Measurements from ENCODE around the gene RBM20. TPM values are rescaled to one million over a fixed set of nuclear protein-coding genes. Genes with fewer than 3 reads are reported as not detected.

RBM20 gene
- total and polyA plus RNA-seq, 7 donors: 0.23 to 7.8 (median 5.4) TPM; not detected in 1

- Histone ChIP-seq H3K36me3 (no peaks in the 10 kb centered on the region), H3K4me1 (no peaks in the 10 kb centered on the region), H3K27ac (peak overlapping the region in 1 of 4 donors; percentile 8), H3K27me3 (no peaks in the 10 kb centered on the region), H3K9me3 (no peaks in the 10 kb centered on the region), H3K4me3 (no peak overlapping the region)
- intact Hi-C loops (cut with DNase I): no loop called here
- DNase-seq: peak; percentile 44
- TF ChIP-seq CTCF (IDR thresholded peaks at IDR 0.05) (no peak), POLR2AphosphoS5 (IDR thresholded peaks at IDR 0.05) (no peak), POLR2A (IDR thresholded peaks at IDR 0.05) (no peak), EP300 (IDR thresholded peaks at IDR 0.05) (no peak)
- 16 to 65% methylated on average over 3 of the region's 3 CpGs for WGBS, 2 donors
These were observed 201.9 kb downstream of the RBM20 start for GRCh38 chr10:110845756-110846620.

GRCh38 chr10:110847374-110847773, 203.2 kb downstream of the RBM20 start:
- H3K36me3 ChIP-seq: no peaks in the 10 kb centered on the region
- intact Hi-C loops (cut with DNase I): no loop called here
- WGBS, 2 donors: 85 to 87% methylated on average over 6 of the region's 6 CpGs
- H3K4me3 ChIP-seq: no peak overlapping the region
- H3K4me1 ChIP-seq: no peaks in the 10 kb centered on the region
- H3K9me3 ChIP-seq: no peaks in the 10 kb centered on the region
- no peak for TF ChIP-seq EP300 (IDR thresholded peaks at IDR 0.05)
- no peak for TF ChIP-seq POLR2A (IDR thresholded peaks at IDR 0.05)
- TF ChIP-seq POLR2AphosphoS5 (IDR thresholded peaks at IDR 0.05): no peak
- TF ChIP-seq CTCF (IDR thresholded peaks at IDR 0.05): no peak
- H3K27me3 ChIP-seq: no peaks in the 10 kb centered on the region
- DNase-seq: no peak
- H3K27ac ChIP-seq: no peak overlapping the region

GRCh38 chr10:110848106-110848505, 204.0 kb downstream of the RBM20 start:
- 66 to 70% methylated on average over 2 of the region's 2 CpGs for whole genome bisulfite sequencing, 2 donors
- intact Hi-C loops (cut with DNase I): no loop called here
- DNase-seq: no peak
- Histone ChIP-seq H3K27ac (no peak overlapping the region), H3K9me3 (no peaks in the 10 kb centered on the region), H3K27me3 (no peaks in the 10 kb centered on the region), H3K4me3 (no peak overlapping the region), H3K36me3 (no peaks in the 10 kb centered on the region), H3K4me1 (no peaks in the 10 kb centered on the region)
- TF ChIP-seq POLR2A (IDR thresholded peaks at IDR 0.05): no peak
- no peak for TF ChIP-seq POLR2AphosphoS5 (IDR thresholded peaks at IDR 0.05)
- no peak for TF ChIP-seq EP300 (IDR thresholded peaks at IDR 0.05)
- TF ChIP-seq CTCF (IDR thresholded peaks at IDR 0.05): no peak

GRCh38 chr10:110850099-110850498, 206.0 kb downstream of the RBM20 start:
- TF ChIP-seq EP300 (IDR thresholded peaks at IDR 0.05): no peak
- TF ChIP-seq CTCF (IDR thresholded peaks at IDR 0.05): no peak
- TF ChIP-seq POLR2A (IDR thresholded peaks at IDR 0.05): no peak
- TF ChIP-seq POLR2AphosphoS5 (IDR thresholded peaks at IDR 0.05): no peak
- H3K27ac ChIP-seq: no peak overlapping the region
- intact Hi-C loops (cut with DNase I): no loop called here
- no peaks in the 10 kb centered on the region for H3K9me3 ChIP-seq
- H3K4me1 ChIP-seq: no peaks in the 10 kb centered on the region
- WGBS, 2 donors: 85 to 86% methylated on average over 3 of the region's 3 CpGs
- no peaks in the 10 kb centered on the region for H3K27me3 ChIP-seq
- no peaks in the 10 kb centered on the region for H3K36me3 ChIP-seq
- H3K4me3 ChIP-seq: no peak overlapping the region
- no peak for DNase-seq

Measured in sigmoid colon (tissue), 7 donors.